ENCODE data around the gene PIK3C2A. TPM values are rescaled to one million over a fixed set of nuclear protein-coding genes. Genes with fewer than 3 reads are reported as not detected.

Gene PIK3C2A
- total RNA-seq, 1 donor from 2014 or later, result 19.3 TPM

DNA sequence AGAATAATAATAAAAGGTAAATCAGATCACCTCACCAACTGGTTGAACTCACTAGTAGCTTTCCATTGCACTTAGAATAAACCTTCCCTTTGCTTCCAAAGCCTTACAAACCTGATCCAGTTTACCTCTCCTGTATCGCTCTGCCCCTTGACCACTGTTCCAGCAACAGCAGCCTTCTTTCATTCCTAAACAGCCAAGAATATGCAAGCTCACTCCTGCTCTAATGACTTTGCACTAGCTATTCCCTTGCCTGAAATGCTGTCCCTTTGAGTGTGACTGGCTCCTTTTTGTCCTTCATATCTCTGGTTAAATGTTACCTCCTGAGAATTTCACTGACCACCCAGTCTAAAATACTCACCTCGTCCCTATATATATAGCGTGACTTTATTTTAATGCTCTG, 9.6 kb upstream of the PIK3C2A start:
- no peak overlapping the region for H3K9ac ChIP-seq (ENCODE audit: low read depth in 1 of 3, low read length in 3 of 3)
- no peak overlapping the region for H3K4me3 ChIP-seq (ENCODE audit: low read length in 3 of 3)
- no peaks in the 10 kb centered on the region for H3K36me3 ChIP-seq (ENCODE audit: control insufficient read depth in 3 of 3, insufficient read depth in 3 of 3, low read length in 3 of 3)
- H3K9me3 ChIP-seq (ENCODE audit: control insufficient read depth in 3 of 3, low read length in 3 of 3), result no peaks in the 10 kb centered on the region
- H3K4me1 ChIP-seq (ENCODE audit: control insufficient read depth in 3 of 3, insufficient read depth in 3 of 3, low read length in 3 of 3), result no peaks in the 10 kb centered on the region
- no peak overlapping the region for H3K27ac ChIP-seq (ENCODE audit: low read depth, low read length)
- no peaks in the 10 kb centered on the region for H3K27me3 ChIP-seq (ENCODE audit: control insufficient read depth in 3 of 3, insufficient read depth in 3 of 3, low read length in 3 of 3)

DNA sequence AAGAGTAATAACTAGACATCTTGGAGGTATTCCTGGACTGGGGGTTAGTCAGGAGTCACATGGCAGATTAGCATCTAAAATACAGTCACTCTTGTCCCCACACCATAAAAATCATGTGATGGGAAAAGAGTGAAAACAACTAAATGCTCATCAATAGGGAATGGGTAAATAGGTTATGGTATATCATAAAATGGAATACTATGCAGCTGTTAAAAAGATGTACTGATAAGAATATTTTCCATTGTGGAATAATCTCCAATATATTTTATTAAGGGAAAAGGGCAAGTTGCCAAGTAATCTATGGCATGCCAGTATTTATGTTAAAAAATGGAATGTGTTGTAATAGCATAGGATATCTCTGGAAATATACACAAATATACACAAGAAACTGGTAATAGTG, 6.6 kb upstream of the PIK3C2A start:
- no peaks in the 10 kb centered on the region for H3K9me3 ChIP-seq (ENCODE audit: control insufficient read depth in 3 of 3, low read length in 3 of 3)
- H3K9ac ChIP-seq (ENCODE audit: low read depth in 1 of 3, low read length in 3 of 3), result no peak overlapping the region
- no peaks in the 10 kb centered on the region for H3K36me3 ChIP-seq (ENCODE audit: control insufficient read depth in 3 of 3, insufficient read depth in 3 of 3, low read length in 3 of 3)
- no peaks in the 10 kb centered on the region for H3K27me3 ChIP-seq (ENCODE audit: control insufficient read depth in 3 of 3, insufficient read depth in 3 of 3, low read length in 3 of 3)
- peaks cover 0 to 3% (median 0%) of the 10 kb centered on the region in 3 donors for H3K4me1 ChIP-seq (ENCODE audit: control insufficient read depth in 3 of 3, insufficient read depth in 3 of 3, low read length in 3 of 3)
- H3K4me3 ChIP-seq (ENCODE audit: low read length in 3 of 3), result no peak overlapping the region
- no peak overlapping the region for H3K27ac ChIP-seq (ENCODE audit: low read depth, low read length)

DNA sequence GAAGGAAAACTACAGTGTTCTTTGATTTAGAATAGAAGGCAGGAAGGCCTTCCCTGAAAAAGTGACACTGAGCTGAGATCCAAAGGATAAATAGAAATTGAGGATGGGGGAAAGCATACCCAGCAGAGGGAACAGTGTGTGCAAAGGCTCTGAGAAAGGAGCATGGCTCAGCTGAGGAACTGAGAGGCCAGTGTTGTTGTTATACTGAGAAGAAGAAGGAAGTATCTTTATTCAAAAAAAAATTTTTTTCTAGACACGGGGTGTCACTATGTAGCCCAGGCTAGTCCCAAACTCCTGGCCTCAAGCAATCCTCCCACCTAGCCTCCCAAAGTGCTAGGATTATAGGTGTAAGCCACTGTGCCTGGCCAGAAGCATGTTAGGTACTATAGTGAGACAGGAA, 3.5 kb upstream of the PIK3C2A start:
- H3K27ac ChIP-seq (ENCODE audit: low read depth, low read length), result no peak overlapping the region
- no peaks in the 10 kb centered on the region for H3K9me3 ChIP-seq (ENCODE audit: control insufficient read depth in 3 of 3, low read length in 3 of 3)
- H3K4me3 ChIP-seq (ENCODE audit: low read length in 3 of 3), result no peak overlapping the region
- peaks cover 8 to 20% (median 17%) of the 10 kb centered on the region in 3 donors for H3K4me1 ChIP-seq (ENCODE audit: control insufficient read depth in 3 of 3, insufficient read depth in 3 of 3, low read length in 3 of 3)
- H3K36me3 ChIP-seq (ENCODE audit: control insufficient read depth in 3 of 3, insufficient read depth in 3 of 3, low read length in 3 of 3), result no peaks in the 10 kb centered on the region
- H3K9ac ChIP-seq (ENCODE audit: low read depth in 1 of 3, low read length in 3 of 3), result no peak overlapping the region
- no peaks in the 10 kb centered on the region for H3K27me3 ChIP-seq (ENCODE audit: control insufficient read depth in 3 of 3, insufficient read depth in 3 of 3, low read length in 3 of 3)

DNA sequence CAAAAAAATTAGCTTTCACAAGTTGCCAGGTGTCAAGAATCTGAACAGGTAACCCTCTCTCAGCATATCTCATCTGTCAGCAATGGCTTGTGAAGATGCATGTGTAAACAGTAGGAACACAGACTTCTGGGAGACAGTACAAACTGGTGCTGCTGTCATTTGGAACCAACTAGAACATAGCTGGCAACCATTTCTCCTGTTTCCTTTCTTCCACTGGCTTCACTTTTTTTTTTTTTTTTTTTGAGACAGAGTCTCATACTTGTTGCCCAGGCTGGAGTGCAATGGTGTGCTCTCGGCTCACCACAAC, 2.1 kb upstream of the PIK3C2A start:
- Histone ChIP-seq H3K36me3 (ENCODE audit: control insufficient read depth in 3 of 3, insufficient read depth in 3 of 3, low read length in 3 of 3) (no peaks in the 10 kb centered on the region), H3K27me3 (ENCODE audit: control insufficient read depth in 3 of 3, insufficient read depth in 3 of 3, low read length in 3 of 3) (no peaks in the 10 kb centered on the region), H3K27ac (ENCODE audit: low read depth, low read length) (peak overlapping the region; percentile 22), H3K9me3 (ENCODE audit: control insufficient read depth in 3 of 3, low read length in 3 of 3) (no peaks in the 10 kb centered on the region), H3K4me3 (ENCODE audit: low read length in 3 of 3) (no peak overlapping the region), H3K9ac (ENCODE audit: low read depth in 1 of 3, low read length in 3 of 3) (no peak overlapping the region), H3K4me1 (ENCODE audit: control insufficient read depth in 3 of 3, insufficient read depth in 3 of 3, low read length in 3 of 3) (peaks cover 8 to 21% (median 17%) of the 10 kb centered on the region in 3 donors)

DNA sequence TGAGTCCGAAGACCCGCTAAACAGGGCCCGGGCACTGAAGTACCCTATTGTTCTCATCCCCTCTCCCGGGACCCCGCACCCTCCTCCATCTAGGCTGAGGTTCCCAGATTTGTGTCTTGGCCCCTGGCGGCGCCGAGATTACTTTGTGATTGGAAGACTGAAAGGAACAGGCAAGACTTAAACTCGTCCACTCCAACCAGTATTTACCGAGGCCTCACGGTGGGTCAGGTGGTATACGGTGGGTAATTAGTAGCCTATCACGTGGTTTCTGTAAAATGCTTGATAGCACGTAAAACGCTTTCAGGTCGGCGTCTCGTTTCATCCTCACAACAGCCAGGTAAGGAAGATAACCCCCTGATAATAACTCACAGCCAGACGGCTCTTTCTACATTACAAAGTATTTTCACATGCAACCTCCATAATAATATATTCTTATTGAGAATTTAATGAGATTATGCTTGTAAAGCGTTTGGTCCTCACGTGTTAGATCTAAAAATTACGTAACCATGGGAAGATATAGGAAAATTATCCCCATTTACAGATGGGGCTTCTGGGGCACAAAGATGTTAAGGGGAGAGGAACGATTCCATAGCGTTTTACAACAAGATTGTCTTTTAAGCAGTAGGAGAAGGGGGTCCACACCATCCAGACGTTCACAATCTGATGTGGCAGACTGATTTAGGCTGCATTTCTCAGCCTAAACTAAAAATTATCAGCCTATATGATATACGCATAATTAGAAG, 642 bp upstream of the PIK3C2A start:
- Histone ChIP-seq H3K27ac (ENCODE audit: low read depth, low read length) (peak overlapping the region; percentile 98), H3K9ac (ENCODE audit: low read depth in 1 of 3, low read length in 3 of 3) (peak overlapping the region; percentile 92 to 98 (median 97)), H3K4me1 (ENCODE audit: control insufficient read depth in 3 of 3, insufficient read depth in 3 of 3, low read length in 3 of 3) (peaks cover 8 to 21% (median 17%) of the 10 kb centered on the region in 3 donors), H3K4me3 (ENCODE audit: low read length in 3 of 3) (peak overlapping the region; percentile 85 to 90 (median 85)), H3K9me3 (ENCODE audit: control insufficient read depth in 3 of 3, low read length in 3 of 3) (no peaks in the 10 kb centered on the region), H3K27me3 (ENCODE audit: control insufficient read depth in 3 of 3, insufficient read depth in 3 of 3, low read length in 3 of 3) (no peaks in the 10 kb centered on the region), H3K36me3 (ENCODE audit: control insufficient read depth in 3 of 3, insufficient read depth in 3 of 3, low read length in 3 of 3) (no peaks in the 10 kb centered on the region)

DNA sequence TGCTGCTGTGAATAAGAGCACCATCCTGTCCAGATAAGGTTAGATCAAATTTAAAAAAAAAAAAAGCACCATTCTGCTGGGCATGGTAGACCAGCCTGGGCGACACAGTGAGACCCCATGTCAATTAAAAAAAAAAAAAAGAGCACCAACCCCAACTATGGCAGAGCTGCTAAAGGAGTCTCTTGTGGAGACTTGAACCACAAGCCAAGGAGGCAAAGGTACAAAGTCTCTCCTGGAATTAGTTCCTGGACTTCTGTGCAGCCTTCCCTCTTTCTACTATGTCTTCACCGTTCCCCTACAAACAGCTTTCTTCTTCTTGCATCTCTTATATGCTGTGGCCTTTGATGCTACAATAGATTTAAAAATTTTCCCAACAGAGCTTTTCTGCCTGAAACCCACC, 1.3 kb downstream of the PIK3C2A start:
- Histone ChIP-seq H3K9me3 (ENCODE audit: control insufficient read depth in 3 of 3, low read length in 3 of 3) (no peaks in the 10 kb centered on the region), H3K9ac (ENCODE audit: low read depth in 1 of 3, low read length in 3 of 3) (peak overlapping the region; percentile 93 to 98 (median 97)), H3K4me3 (ENCODE audit: low read length in 3 of 3) (peak overlapping the region in 2 of 3 donors; percentile 27 to 90), H3K27me3 (ENCODE audit: control insufficient read depth in 3 of 3, insufficient read depth in 3 of 3, low read length in 3 of 3) (no peaks in the 10 kb centered on the region), H3K27ac (ENCODE audit: low read depth, low read length) (peak overlapping the region; percentile 98), H3K4me1 (ENCODE audit: control insufficient read depth in 3 of 3, insufficient read depth in 3 of 3, low read length in 3 of 3) (peaks cover 8 to 24% (median 17%) of the 10 kb centered on the region in 3 donors), H3K36me3 (ENCODE audit: control insufficient read depth in 3 of 3, insufficient read depth in 3 of 3, low read length in 3 of 3) (peaks cover 0 to 2% (median 0%) of the 10 kb centered on the region in 3 donors)

DNA sequence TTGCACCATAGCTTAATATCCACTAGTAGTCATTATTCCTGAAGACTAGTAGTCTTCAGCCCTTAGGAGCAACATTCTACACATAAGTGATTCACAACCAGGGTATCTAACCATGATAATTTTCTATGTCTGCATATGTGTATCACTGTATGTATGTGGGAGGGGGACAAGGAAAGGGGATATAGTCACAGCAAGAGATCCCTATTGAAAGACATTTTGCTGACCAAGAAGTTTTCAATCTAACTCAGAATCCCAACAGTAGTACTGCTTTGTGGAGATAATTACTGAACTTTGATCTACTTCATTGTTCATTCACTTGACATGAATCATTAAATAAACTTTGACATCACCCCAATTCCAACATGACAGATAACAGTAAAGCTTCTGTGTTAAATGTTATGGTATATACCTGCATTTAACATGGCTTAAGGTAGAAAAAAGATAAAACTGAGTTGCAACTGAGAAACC, 10.3 kb downstream of the PIK3C2A start:
- no peaks in the 10 kb centered on the region for H3K27me3 ChIP-seq (ENCODE audit: control insufficient read depth in 3 of 3, insufficient read depth in 3 of 3, low read length in 3 of 3)

DNA sequence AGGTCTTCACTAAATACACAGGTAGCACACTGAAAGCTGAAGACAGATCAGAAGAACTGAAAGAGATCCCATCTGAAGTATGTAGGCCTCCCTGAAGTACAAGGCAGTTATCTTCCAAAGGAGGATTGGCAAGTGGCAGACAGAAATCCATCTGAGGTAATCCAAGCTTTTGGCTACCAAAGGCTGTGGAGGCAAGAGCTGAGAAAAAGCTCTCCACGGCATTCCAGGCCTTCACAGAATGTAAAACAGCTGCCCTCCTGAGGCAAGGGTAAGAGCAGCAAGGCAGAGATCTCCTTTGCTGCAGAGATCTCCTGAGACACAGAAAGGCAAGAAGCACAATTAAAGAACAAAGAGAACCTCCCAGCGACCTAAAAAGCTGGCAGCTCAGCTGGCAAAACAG, 19.1 kb downstream of the PIK3C2A start:
- Histone ChIP-seq H3K27me3 (ENCODE audit: control insufficient read depth in 3 of 3, insufficient read depth in 3 of 3, low read length in 3 of 3) (no peaks in the 10 kb centered on the region), H3K9me3 (ENCODE audit: control insufficient read depth in 3 of 3, low read length in 3 of 3) (no peaks in the 10 kb centered on the region), H3K9ac (ENCODE audit: low read depth in 1 of 3, low read length in 3 of 3) (no peak overlapping the region), H3K4me1 (ENCODE audit: control insufficient read depth in 3 of 3, insufficient read depth in 3 of 3, low read length in 3 of 3) (peaks cover 0 to 6% (median 0%) of the 10 kb centered on the region in 3 donors), H3K4me3 (ENCODE audit: low read length in 3 of 3) (no peak overlapping the region), H3K36me3 (ENCODE audit: control insufficient read depth in 3 of 3, insufficient read depth in 3 of 3, low read length in 3 of 3) (peaks cover 3 to 8% (median 4%) of the 10 kb centered on the region in 3 donors), H3K27ac (ENCODE audit: low read depth, low read length) (no peak overlapping the region)

More for the DNA sequence above, 10.3 kb downstream of the PIK3C2A start:
- no peak overlapping the region for H3K9ac ChIP-seq (ENCODE audit: low read depth in 1 of 3, low read length in 3 of 3)
- peaks cover 0 to 2% (median 0%) of the 10 kb centered on the region in 3 donors for H3K4me1 ChIP-seq (ENCODE audit: control insufficient read depth in 3 of 3, insufficient read depth in 3 of 3, low read length in 3 of 3)
- no peak overlapping the region for H3K27ac ChIP-seq (ENCODE audit: low read depth, low read length)
- H3K36me3 ChIP-seq (ENCODE audit: control insufficient read depth in 3 of 3, insufficient read depth in 3 of 3, low read length in 3 of 3), result peaks cover 4 to 9% (median 8%) of the 10 kb centered on the region in 3 donors
- H3K9me3 ChIP-seq (ENCODE audit: control insufficient read depth in 3 of 3, low read length in 3 of 3), result no peaks in the 10 kb centered on the region
- H3K4me3 ChIP-seq (ENCODE audit: low read length in 3 of 3), result no peak overlapping the region

DNA sequence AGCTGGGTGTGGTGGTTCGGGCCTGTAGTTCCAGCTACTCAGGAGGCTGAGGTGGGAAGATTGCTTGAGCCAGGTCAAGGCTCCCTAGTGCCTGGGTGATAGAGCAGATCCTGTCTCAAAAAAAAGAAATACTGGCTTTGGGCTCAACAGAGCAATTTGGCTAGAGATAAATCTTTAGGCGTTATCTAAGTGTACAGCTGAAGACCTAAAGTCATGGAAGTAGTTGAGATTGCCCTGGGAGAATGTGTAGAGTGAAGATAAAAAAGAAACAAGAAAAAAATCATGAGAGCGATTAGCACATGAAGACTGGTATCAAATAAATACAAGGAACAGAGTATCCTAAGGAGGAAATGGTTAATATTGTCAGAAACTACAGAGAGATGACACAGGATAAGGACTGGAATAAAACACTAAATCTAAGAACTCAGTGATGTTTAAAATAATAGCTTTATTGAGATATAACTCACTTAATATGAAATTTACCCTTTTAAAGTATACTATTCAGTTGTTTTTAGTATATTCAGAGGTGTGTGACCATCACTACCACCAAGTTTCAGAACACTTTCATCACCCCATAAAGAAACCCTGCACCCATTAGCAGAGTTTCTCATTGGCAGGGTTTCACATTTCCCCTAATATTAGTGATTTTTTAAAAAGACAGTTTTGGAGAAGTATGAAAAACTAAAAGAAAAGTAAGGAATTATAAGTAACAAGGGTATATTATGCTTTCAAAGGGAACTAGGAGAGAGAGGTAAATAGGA, 20.7 kb downstream of the PIK3C2A start:
- Histone ChIP-seq H3K27ac (ENCODE audit: low read depth, low read length) (no peak overlapping the region), H3K27me3 (ENCODE audit: control insufficient read depth in 3 of 3, insufficient read depth in 3 of 3, low read length in 3 of 3) (no peaks in the 10 kb centered on the region), H3K4me1 (ENCODE audit: control insufficient read depth in 3 of 3, insufficient read depth in 3 of 3, low read length in 3 of 3) (peaks cover 0 to 6% (median 0%) of the 10 kb centered on the region in 3 donors), H3K36me3 (ENCODE audit: control insufficient read depth in 3 of 3, insufficient read depth in 3 of 3, low read length in 3 of 3) (peaks cover 0 to 5% (median 3%) of the 10 kb centered on the region in 3 donors), H3K4me3 (ENCODE audit: low read length in 3 of 3) (no peak overlapping the region), H3K9ac (ENCODE audit: low read depth in 1 of 3, low read length in 3 of 3) (no peak overlapping the region), H3K9me3 (ENCODE audit: control insufficient read depth in 3 of 3, low read length in 3 of 3) (no peaks in the 10 kb centered on the region)

DNA sequence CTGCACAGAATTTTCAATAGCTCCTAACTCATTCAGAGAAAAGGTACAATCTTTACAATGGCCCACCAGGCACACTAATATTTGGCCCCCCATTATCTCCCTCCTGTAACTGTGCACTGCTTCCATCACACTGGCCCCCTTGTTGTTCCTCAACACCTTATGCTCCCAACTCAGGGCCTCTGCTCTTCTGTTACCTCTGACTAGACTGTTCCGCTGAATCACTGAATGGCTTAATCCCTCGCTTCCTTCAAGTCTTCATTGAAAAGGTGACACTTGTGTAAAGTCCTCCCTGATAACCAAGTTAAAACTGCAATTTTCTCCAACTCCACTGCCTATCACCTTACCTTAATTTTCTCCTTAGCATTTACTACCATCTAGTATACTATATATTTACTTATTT, 21.8 kb downstream of the PIK3C2A start:
- Histone ChIP-seq H3K4me3 (ENCODE audit: low read length in 3 of 3) (no peak overlapping the region), H3K27ac (ENCODE audit: low read depth, low read length) (no peak overlapping the region), H3K36me3 (ENCODE audit: control insufficient read depth in 3 of 3, insufficient read depth in 3 of 3, low read length in 3 of 3) (no peaks in the 10 kb centered on the region), H3K4me1 (ENCODE audit: control insufficient read depth in 3 of 3, insufficient read depth in 3 of 3, low read length in 3 of 3) (peaks cover 0 to 6% (median 0%) of the 10 kb centered on the region in 3 donors), H3K9ac (ENCODE audit: low read depth in 1 of 3, low read length in 3 of 3) (no peak overlapping the region), H3K27me3 (ENCODE audit: control insufficient read depth in 3 of 3, insufficient read depth in 3 of 3, low read length in 3 of 3) (no peaks in the 10 kb centered on the region), H3K9me3 (ENCODE audit: control insufficient read depth in 3 of 3, low read length in 3 of 3) (no peaks in the 10 kb centered on the region)
